Thoracic aorta (tissue), 2 donors: ENCODE measurements around the gene STX7. TPM values are rescaled to one million over a fixed set of nuclear protein-coding genes. Genes with fewer than 3 reads are reported as not detected.

Source experiments
- ATAC-seq: fragments of 150-250 bp; one replicate; pipeline ENCODE4 v1.8.0; 2017; ENCODE audit warnings: low read depth; ENCODE audit not compliant: insufficient number of reproducible peaks, low FRiP score
- DNase-seq: peaks from one replicate; pipeline ENCODE4 v3.0.0-alpha.2; 2020; ENCODE audit warnings: low spot score
- H3K27ac ChIP-seq, 2 donors: fragments of 200-600 bp; sonication (generic); 1 replicate in 1 of 2; 2 replicates in 1 of 2; pipeline ENCODE4 v1.5.1; 2016; ENCODE audit warnings: mild to moderate bottlenecking in 2 of 2, moderate library complexity in 2 of 2
- H3K27me3 ChIP-seq: fragments of 200-600 bp; sonication (generic); replicated peaks from 2 replicates; pipeline ENCODE4 v1.6.0; 2016; ENCODE audit warnings: mild to moderate bottlenecking; ENCODE audit not compliant: insufficient read depth
- H3K36me3 ChIP-seq: fragments of 200-600 bp; sonication (generic); one replicate; pipeline ENCODE4 v1.5.1; 2016
- H3K4me1 ChIP-seq, 2 donors: fragments of 200-600 bp; sonication (generic); 1 replicate in 1 of 2; 2 replicates in 1 of 2; pipeline versions ENCODE4 v1.5.1 to v1.6.0; 2016; ENCODE audit warnings: low read depth in 2 of 2, mild to moderate bottlenecking in 1 of 2; ENCODE audit not compliant: control insufficient read depth in 1 of 2
- H3K4me3 ChIP-seq: fragments of 200-600 bp; sonication (generic); 2 replicates; pipeline ENCODE4 v1.5.1; 2016; ENCODE audit warnings: mild to moderate bottlenecking
- H3K9me3 ChIP-seq: fragments of 200-600 bp; sonication (generic); 2 replicates; pipeline ENCODE4 v1.5.1; 2016
- CTCF ChIP-seq: fragments of 200-600 bp; sonication (generic); IDR thresholded peaks from one replicate; pipeline ENCODE4 v1.5.1; 2019; ENCODE audit warnings: antibody characterized with exemption
- total RNA-seq, 2 donors: library from RNA; depleted of rRNA; stranded (reverse); fragments of >200 nt; gene quantifications; one replicate each; pipeline versions ENCODE4 v1.1.0 to v1.2.3, GENCODE V29; 2016

Gene STX7
- total RNA-seq, 2 donors from 2014 or later, result 46.2 to 64.0 TPM

GRCh38 chr6:132458887-132459604, 53.9 kb downstream of the STX7 start:
- no peak overlapping the region for H3K27ac ChIP-seq
- H3K4me3 ChIP-seq, result no peak overlapping the region
- no peaks in the 10 kb centered on the region for H3K27me3 ChIP-seq
- no peak for TF ChIP-seq CTCF
- H3K9me3 ChIP-seq, result no peaks in the 10 kb centered on the region
- ATAC-seq, result no peak
- H3K4me1 ChIP-seq, result no peaks in the 10 kb centered on the region
- H3K36me3 ChIP-seq, result peaks cover 42% of the 10 kb centered on the region
- no peak for DNase-seq

GRCh38 chr6:132456700-132457143, 56.2 kb downstream of the STX7 start:
- Histone ChIP-seq H3K9me3 (no peaks in the 10 kb centered on the region), H3K4me1 (no peaks in the 10 kb centered on the region), H3K36me3 (peaks cover 25% of the 10 kb centered on the region), H3K27ac (no peak overlapping the region), H3K4me3 (no peak overlapping the region), H3K27me3 (no peaks in the 10 kb centered on the region)
- DNase-seq (no peak), ATAC-seq (no peak)
- no peak for TF ChIP-seq CTCF

GRCh38 chr6:132446855-132447241, 66.1 kb downstream of the STX7 start:
- Histone ChIP-seq H3K36me3 (no peaks in the 10 kb centered on the region), H3K9me3 (peaks cover 12% of the 10 kb centered on the region), H3K4me3 (no peak overlapping the region), H3K4me1 (no peaks in the 10 kb centered on the region), H3K27ac (no peak overlapping the region), H3K27me3 (no peaks in the 10 kb centered on the region)
- ATAC-seq, result no peak
- no peak for DNase-seq
- no peak for TF ChIP-seq CTCF

GRCh38 chr6:132446141-132446854, 66.6 kb downstream of the STX7 start:
- no peaks in the 10 kb centered on the region for H3K36me3 ChIP-seq
- H3K4me3 ChIP-seq, result no peak overlapping the region

More at GRCh38 chr6:132446141-132446854, 66.6 kb downstream of the STX7 start:
- DNase-seq (no peak), ATAC-seq (no peak)
- TF ChIP-seq CTCF, result no peak
- no peaks in the 10 kb centered on the region for H3K27me3 ChIP-seq
- H3K4me1 ChIP-seq, result no peaks in the 10 kb centered on the region
- H3K9me3 ChIP-seq, result peaks cover 12% of the 10 kb centered on the region
- no peak overlapping the region for H3K27ac ChIP-seq
